Stromal cell of bone marrow (primary cell): ENCODE data around the gene TMEM179.
"Not testable (repeated sequence)": the region's sequence is repeated elsewhere in the genome, so short reads cannot be mapped to it uniquely, and the experiment has no call there.

Source experiments
- DNase-seq: peaks from one replicate; pipeline ENCODE4 v3.0.0-alpha.2; 2012; ENCODE audit warnings: low read depth

Gene TMEM179

DNA sequence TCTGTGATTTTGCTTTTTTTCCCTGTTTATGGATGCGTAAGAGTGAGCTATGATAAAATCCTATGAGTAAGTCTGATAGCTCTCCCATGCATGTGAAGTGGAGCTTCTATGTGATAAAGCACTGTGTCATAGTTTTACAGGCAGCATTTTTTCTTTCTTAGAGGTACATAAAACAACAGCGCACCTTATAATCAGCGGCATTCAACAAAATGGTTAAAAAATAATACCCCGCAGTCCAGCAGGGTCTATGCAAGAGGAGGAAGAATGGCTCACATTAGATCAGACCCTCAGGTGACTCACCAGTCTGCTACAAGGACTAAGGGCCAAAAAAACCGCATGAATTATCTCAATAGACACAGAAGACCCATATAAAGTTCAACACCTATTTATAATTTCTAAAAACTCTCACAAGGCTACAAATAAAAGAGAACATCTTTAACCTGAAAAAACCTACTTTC is 33.0 kb upstream of the TMEM179 start:
- no peak for DNase-seq

DNA sequence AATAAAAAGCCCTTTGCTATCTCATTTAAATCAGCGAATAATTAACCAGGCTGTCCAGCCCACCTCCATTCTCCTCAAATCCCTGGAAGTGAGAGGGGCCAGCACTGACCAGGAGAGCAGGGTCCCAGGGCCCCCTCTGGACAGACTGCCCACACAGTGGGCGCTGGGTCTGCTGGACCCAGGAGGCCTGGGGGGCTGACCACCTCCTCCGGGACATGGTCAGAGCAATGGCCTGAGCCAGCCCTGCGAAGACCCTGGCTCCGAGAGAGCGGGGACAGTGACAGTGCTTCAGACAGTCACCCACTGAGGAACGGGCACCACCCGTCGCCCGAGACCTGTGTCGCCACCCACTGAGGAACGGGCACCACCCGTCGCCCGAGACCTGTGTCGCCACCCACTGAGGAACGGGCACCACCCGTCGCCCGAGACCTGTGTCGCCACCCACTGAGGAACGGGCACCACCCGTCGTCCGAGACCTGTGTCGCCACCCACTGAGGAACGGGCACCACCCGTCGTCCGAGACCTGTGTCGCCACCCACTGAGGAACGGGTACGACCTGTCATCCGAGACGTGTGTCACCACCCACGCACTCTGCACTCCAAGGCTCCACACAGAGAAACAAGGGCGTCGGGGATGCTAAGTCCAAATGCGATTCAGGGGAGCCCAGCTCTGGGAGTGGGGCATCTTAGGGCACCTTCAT is 32.4 kb upstream of the TMEM179 start:
- not testable (repeated sequence) for DNase-seq

GRCh38 chr14:104636131-104636530 is 31.6 kb upstream of the TMEM179 start:
- DNase-seq: no peak

DNA sequence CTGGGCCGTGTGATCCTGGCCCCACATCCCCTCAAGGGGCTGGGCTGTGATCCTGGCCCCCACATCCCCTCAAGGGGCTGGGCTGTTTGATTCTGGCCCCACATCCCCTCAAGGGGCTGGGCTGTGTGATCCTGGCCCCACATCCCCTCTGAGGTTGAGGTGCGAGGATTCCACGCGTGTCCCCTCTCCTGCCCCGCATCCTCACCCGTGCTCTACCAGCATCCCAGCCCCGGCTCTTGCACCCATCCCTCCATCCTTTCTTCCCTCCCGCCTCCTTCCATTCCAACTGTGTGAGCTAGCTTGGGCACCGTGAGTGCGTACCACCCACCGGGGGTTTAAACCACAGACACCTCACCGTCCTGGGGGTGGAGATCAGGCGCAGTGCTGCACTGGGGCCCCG is 31.1 kb upstream of the TMEM179 start:
- DNase-seq: no peak

- no peak for DNase-seq
These were observed 30.5 kb upstream of the TMEM179 start for GRCh38 chr14:104634886-104635570.

DNA sequence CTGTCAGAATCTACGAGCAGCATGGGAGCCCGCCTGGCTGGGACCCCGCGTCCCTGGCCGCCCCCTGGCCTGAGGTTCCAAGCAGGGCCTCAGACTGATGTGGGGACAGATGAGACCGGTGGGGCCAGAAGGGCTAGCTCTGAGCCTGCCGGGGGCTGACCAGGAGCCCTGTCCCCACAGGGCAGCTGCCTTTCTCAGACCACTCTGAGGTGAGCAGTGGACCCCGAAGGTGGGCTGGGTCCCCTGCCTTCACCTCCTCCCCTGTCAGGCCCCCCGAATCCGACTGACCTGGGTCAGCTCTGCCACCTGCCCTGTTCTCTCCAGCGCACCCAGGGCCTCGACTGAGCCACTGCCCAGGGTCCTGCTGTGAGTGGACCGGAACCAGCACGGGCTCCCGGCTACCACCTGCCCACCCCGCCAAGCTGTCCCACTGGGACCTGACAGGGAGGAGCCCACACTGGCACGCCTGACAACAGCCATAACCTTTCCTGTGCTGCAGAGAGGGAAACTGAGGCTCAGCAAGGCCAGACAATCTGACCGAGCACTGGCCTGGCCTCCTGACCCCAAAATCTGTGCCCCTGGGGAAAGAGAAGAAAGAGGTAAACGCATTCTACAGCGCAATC is 29.7 kb upstream of the TMEM179 start:
- no peak for DNase-seq

DNA sequence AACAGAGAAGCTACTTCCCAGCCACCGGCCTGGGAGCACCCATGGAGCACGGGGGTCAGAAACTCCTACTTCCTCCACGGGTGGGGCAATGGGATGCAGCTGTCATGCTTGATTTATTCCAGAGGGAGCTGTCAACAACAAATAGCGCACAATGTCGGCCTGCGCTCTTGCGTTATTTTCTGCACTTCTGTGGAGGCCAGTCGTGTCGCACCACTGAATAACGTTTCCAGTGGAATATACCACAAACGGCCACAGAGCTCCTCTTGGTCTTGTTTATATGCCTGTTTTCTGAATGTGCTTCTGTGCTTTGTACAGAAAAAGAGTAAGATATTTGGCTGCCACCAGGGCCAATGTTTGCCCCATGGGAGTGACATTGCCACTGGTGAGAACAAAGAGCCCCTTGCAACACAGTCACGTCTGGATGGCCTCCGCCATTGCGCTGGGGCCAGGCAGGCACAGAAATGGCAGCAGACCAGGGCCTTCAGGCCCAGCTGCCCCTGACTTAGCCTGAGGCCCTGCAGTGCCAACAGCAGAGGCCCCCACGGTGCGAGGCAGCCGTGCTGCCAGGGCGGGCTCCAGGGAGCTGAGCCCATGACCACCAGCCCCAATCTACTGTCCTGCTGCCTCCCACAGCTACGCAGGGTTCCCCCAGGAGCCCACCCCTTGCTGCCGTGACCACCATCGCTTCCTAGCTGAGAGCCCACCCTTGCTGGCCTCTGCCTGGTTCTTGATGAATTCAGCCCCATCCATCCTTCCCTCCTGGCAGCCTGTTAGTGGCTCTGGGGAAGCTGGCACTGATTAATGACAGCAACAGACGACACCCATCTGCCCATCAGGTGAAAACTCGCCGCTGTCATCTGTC is 28.9 kb upstream of the TMEM179 start:
- DNase-seq: no peak

GRCh38 chr14:104632781-104633180 is 28.2 kb upstream of the TMEM179 start:
- no peak for DNase-seq

- DNase-seq: no peak
These were observed 20.4 kb upstream of the TMEM179 start for GRCh38 chr14:104624939-104625338.

GRCh38 chr14:104614126-104614812 is 9.7 kb upstream of the TMEM179 start:
- DNase-seq: no peak

GRCh38 chr14:104611881-104612280 is 7.3 kb upstream of the TMEM179 start:
- DNase-seq: no peak

DNA sequence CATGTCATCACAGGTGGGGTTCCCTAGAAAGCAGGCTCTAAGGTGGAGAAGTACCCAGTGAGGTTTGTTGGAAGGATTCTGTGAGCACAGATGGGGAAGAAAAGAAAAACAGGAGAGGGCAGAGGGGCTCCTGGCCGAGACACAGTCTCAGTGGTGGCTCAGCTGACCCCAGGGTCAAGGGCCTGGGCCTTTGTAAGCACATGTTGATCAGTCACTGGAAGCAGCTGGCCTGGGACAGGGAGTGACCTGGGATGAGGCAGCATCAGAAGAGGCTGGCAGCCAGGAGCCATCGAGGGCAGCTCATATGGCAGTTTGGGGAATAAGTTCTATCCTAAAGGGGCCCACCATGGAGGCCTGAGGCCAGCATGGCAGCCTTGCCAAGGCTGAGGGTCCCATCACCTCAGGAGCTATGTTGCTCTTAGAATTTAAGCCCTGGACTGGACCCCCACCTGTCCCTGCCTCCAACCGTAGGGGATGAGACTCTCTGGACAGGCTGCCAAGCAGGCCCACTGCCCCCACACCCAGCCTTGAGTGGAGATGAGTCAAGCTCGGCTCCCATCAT is 6.3 kb upstream of the TMEM179 start:
- no peak for DNase-seq

GRCh38 chr14:104609666-104610065 is 5.1 kb upstream of the TMEM179 start:
- DNase-seq: no peak

DNA sequence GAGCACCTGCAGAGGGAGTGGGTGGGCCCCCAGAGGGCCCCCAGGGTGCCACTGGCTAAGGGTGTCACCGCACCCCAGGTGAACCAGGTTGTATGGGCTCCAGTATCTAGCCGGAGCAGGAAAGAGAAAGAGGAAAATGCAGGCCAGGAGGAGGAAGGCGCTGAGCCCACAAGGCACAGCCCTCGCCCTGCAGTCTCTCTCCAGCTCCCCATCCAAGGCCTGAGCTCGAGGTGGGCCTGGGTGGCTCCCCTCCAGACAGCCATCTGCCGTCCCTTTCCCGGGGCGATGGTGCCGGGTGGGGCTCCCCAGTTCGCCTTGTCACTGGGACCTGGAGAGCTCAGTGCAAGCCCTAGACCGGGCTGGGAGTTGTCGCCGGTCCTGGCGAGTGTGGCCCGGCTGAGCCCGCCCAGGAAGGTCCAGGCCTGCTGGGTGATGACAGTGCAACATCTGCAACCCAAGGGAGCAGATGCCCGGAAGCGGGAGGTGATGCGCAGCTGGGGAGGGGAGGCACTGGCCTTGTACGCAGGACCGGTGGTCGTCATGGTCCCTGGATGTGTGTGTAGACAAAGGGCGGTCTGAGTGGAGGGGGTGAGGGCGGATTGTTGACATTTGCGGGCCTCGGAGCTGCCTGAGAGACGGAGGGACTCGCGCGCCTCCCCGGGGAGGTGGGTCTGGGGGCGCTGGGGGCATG is 716 bp downstream of the TMEM179 start:
- no peak for DNase-seq

DNA sequence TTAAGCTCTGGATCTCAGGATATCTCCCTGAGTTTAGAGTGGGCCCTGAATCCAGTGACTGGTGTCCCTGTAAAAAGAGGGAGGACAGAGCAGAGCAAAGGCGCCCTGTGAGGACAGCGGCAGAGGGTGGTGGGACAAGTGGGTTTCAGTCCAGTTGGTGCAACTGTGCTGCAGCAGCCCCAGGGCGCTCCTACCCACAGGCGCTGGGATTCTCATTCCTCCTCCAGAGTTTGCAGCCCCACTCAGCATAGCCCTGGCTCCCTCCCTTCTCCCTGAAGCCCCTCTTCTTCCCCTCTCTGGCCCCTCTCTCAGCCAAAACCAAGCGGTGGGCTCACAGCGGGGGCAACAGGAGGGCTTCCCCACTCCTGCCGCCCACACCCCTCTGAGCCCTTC is 1.6 kb downstream of the TMEM179 start:
- no peak for DNase-seq

GRCh38 chr14:104602315-104602932 is 2.1 kb downstream of the TMEM179 start:
- no peak for DNase-seq

- DNase-seq: no peak
These were observed 2.8 kb downstream of the TMEM179 start for GRCh38 chr14:104601786-104602185.

DNA sequence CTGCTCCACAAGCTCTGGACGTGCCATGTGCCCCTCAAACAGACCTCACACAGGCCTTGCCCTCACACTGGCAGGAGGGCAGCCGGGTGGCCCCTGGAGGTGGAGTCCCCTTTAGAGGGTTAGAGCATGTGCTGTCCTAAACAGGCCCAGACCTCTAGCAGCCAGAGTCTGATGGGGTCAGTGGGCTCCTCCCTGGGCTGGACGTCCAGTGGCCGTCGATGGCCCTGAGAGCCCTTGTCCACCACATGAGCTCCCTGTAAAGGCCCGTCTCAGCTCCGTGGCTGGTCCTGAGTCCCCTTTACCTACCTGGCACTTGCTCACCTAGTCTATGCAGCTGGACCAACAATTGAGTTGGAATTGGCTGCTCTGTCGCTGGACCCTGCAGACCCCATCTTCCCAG is 3.8 kb downstream of the TMEM179 start:
- DNase-seq: no peak

GRCh38 chr14:104600141-104600643 is 4.4 kb downstream of the TMEM179 start:
- DNase-seq: no peak

DNA sequence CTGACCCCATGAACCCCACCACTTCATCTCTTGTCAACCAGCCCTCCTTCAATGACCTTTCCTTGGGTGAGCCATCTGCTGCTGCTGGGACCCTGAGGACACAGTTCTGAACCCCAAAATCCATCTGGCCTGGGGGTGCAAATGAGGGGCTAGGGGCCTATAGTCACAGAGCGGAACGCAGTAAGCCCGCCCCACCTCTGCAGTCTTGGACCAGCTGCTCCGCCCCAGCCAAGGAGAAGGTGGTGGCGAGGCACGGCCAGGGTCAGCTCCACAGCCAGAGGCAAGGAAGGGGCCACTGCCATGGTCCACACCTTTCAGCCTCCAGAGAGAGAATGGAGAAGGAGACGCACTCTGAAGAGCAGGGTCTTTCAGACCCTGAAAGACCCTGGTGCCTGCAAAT is 5.1 kb downstream of the TMEM179 start:
- no peak for DNase-seq
